Measurements from ENCODE around the gene CYGB. TPM values are rescaled to one million over a fixed set of nuclear protein-coding genes. Genes with fewer than 3 reads are reported as not detected.

CYGB gene
- total and polyA plus RNA-seq, 2 of the 13 experiments (the other 11 are each of a cell fraction or from before 2014, with no cell fraction given): 18.9 to 27.1 TPM

- TF ChIP-seq, protein P1, sequence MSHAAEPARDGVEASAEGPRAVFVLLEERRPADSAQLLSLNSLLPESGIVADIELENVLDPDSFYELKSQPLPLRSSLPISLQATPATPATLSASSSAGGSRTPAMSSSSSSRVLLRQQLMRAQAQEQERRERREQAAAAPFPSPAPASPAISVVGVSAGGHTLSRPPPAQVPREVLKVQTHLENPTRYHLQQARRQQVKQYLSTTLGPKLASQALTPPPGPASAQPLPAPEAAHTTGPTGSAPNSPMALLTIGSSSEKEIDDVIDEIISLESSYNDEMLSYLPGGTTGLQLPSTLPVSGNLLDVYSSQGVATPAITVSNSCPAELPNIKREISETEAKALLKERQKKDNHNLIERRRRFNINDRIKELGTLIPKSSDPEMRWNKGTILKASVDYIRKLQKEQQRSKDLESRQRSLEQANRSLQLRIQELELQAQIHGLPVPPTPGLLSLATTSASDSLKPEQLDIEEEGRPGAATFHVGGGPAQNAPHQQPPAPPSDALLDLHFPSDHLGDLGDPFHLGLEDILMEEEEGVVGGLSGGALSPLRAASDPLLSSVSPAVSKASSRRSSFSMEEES (CRISPR knock-in tag; IDR thresholded peaks at IDR 0.05): peak; percentile 77; the same call in 1 of the 2 replicates
- no peak for TF ChIP-seq ZNF33B (CRISPR knock-in tag; IDR thresholded peaks at IDR 0.05)
- peak; percentile 78 for TF ChIP-seq SMAD3 (CRISPR knock-in tag; IDR thresholded peaks at IDR 0.05)
- TF ChIP-seq, protein P2, sequence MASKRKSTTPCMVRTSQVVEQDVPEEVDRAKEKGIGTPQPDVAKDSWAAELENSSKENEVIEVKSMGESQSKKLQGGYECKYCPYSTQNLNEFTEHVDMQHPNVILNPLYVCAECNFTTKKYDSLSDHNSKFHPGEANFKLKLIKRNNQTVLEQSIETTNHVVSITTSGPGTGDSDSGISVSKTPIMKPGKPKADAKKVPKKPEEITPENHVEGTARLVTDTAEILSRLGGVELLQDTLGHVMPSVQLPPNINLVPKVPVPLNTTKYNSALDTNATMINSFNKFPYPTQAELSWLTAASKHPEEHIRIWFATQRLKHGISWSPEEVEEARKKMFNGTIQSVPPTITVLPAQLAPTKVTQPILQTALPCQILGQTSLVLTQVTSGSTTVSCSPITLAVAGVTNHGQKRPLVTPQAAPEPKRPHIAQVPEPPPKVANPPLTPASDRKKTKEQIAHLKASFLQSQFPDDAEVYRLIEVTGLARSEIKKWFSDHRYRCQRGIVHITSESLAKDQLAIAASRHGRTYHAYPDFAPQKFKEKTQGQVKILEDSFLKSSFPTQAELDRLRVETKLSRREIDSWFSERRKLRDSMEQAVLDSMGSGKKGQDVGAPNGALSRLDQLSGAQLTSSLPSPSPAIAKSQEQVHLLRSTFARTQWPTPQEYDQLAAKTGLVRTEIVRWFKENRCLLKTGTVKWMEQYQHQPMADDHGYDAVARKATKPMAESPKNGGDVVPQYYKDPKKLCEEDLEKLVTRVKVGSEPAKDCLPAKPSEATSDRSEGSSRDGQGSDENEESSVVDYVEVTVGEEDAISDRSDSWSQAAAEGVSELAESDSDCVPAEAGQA (IDR thresholded peaks at IDR 0.05; ENCODE audit: low read depth): no peak
- TF ChIP-seq, protein P2 (CRISPR knock-in tag; IDR thresholded peaks at IDR 0.05; ENCODE audit: borderline replicate concordance): no peak
- no peak for TF ChIP-seq SATB2 (CRISPR knock-in tag; IDR thresholded peaks at IDR 0.05)
- peak; percentile 57 for TF ChIP-seq YY1 (IDR thresholded peaks at IDR 0.05; ENCODE audit: insufficient read depth, insufficient replicate concordance, low read depth, low read length)
- TF ChIP-seq NFIC (IDR thresholded peaks at IDR 0.05; ENCODE audit: low read length): no peak
- TF ChIP-seq IRF1 (CRISPR knock-in tag; IDR thresholded peaks at IDR 0.05; ENCODE audit: low read depth): no peak
- TF ChIP-seq ZNF44 (CRISPR knock-in tag; IDR thresholded peaks at IDR 0.05): 0 out of 2 replicates have a peak, but pooled peaks have one; percentile 45
- peak; percentile 99 for TF ChIP-seq STAG1 (CRISPR knock-in tag; IDR thresholded peaks at IDR 0.05)
- TF ChIP-seq ZNF276 (CRISPR knock-in tag; IDR thresholded peaks at IDR 0.05; ENCODE audit: low read depth): no peak; the same call in 1 of the 2 replicates
- TF ChIP-seq HMG20A (CRISPR knock-in tag; IDR thresholded peaks at IDR 0.05; ENCODE audit: borderline replicate concordance): peak; percentile 27; the same call in 1 of the 2 replicates
- no peak for TF ChIP-seq KLF15 (CRISPR knock-in tag; IDR thresholded peaks at IDR 0.05; ENCODE audit: borderline replicate concordance)
- TF ChIP-seq NFATC3 (CRISPR knock-in tag; IDR thresholded peaks at IDR 0.05): no peak
- TF ChIP-seq ZNF878 (CRISPR knock-in tag; IDR thresholded peaks at IDR 0.05): no peak
- TF ChIP-seq AGO2 (optimal IDR thresholded peaks at IDR 0.05; ENCODE audit: low read depth, low read length): no peak
- peak; percentile 21; the same call in 1 of the 2 replicates for TF ChIP-seq ESRRA (CRISPR knock-in tag; IDR thresholded peaks at IDR 0.05; ENCODE audit: low read depth)
- TF ChIP-seq ZNF354B (CRISPR knock-in tag; IDR thresholded peaks at IDR 0.05): no peak
Measured at GRCh38 chr17:76506408-76507345, 30.8 kb downstream of the CYGB start (continued).
